GM23248 (cell line): Measurements from ENCODE around the gene MRPL32.

Source experiments
- EZH2 ChIP-seq: fragments of 200-600 bp; sonication (generic); IDR thresholded peaks from 2 replicates; pipeline ENCODE4 v1.6.1; 2018; ENCODE audit warnings: antibody characterized with exemption, mild to moderate bottlenecking; ENCODE audit not compliant: insufficient read depth, poor library complexity, severe bottlenecking
- EZH2phosphoT487 ChIP-seq: fragments of 200-600 bp; sonication (generic); IDR thresholded peaks from 2 replicates; pipeline ENCODE4 v1.6.1; 2018; ENCODE audit warnings: antibody characterized with exemption, moderate library complexity, mild to moderate bottlenecking, low read depth; ENCODE audit not compliant: insufficient read depth

DNA sequence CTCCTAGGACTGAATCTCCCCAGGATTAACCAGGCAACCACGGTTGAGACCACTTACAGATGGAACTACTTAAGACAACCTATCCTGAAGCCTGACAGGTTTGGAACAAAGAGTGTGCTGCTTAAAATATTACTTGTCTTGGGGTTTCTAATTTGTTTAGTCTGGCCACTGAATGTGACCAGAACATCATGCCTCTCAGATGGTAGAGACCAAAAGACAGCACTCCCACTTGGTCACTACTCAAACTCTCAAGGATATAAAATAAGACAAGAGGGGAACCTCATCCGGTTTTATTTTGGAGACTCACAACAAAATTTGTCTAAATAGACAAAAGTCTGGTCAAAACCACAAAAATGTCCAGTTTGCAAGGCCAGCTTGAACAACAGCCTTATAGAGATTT, 15.3 kb downstream of the MRPL32 start:
- TF ChIP-seq EZH2 (no peak), EZH2phosphoT487 (no peak)
